GM19035 (cell line): ENCODE data around the gene OR2D2.
"Not testable (repeated sequence)": the region's sequence is repeated elsewhere in the genome, so short reads cannot be mapped to it uniquely, and the experiment has no call there.

ENCODE experiments used
- ATAC-seq: cut with Tn5 transposase; IDR thresholded peaks from one replicate; pipeline ENCODE4 v1.9.1; 2021; ENCODE audit not compliant: unreplicated experiment

The OR2D2 gene

GRCh38 chr11:6892400-6892799 lies at the start of gene OR2D2:
TSS of gene OR2D2 (minus strand) at chr11:6892500. CDS start at chr11:6892500, 0 bp downstream.
- no peak for ATAC-seq

GRCh38 chr11:6941970-6942369 lies 49.7 kb upstream of the OR2D2 start:
- no peak for ATAC-seq

GRCh38 chr11:6932145-6932544 lies 39.8 kb upstream of the OR2D2 start:
- no peak for ATAC-seq

GRCh38 chr11:6931146-6931713 lies 38.9 kb upstream of the OR2D2 start:
- no peak for ATAC-seq

- no peak for ATAC-seq
Observed at GRCh38 chr11:6928916-6929315, 36.6 kb upstream of the OR2D2 start.

- peak; percentile 64 for ATAC-seq
Observed at GRCh38 chr11:6927030-6927617, 34.8 kb upstream of the OR2D2 start.

GRCh38 chr11:6926208-6927029 lies 34.1 kb upstream of the OR2D2 start, which contains the start of gene ZNF215:
TSS of gene ZNF215 (plus strand) at chr11:6926426. CDS start at chr11:6932273, 5,847 bp downstream.
- peak; percentile 69 for ATAC-seq

GRCh38 chr11:6925636-6926207 lies 33.4 kb upstream of the OR2D2 start:
- ATAC-seq, result peak; percentile 19

- ATAC-seq, result no peak
Observed at GRCh38 chr11:6925007-6925577, 32.8 kb upstream of the OR2D2 start.

GRCh38 chr11:6920702-6921101 lies 28.4 kb upstream of the OR2D2 start, which contains the start of gene OR2D3:
TSS of gene OR2D3 (plus strand) at chr11:6921002. CDS start at chr11:6921002, 0 bp downstream.
- no peak for ATAC-seq

- ATAC-seq, result no peak
Observed at GRCh38 chr11:6919698-6920097, 27.4 kb upstream of the OR2D2 start.

- no peak for ATAC-seq
Observed at GRCh38 chr11:6911948-6912347, 19.6 kb upstream of the OR2D2 start.

GRCh38 chr11:6911378-6911777 lies 19.1 kb upstream of the OR2D2 start:
- ATAC-seq, result no peak

- ATAC-seq, result not testable (repeated sequence)
Observed at GRCh38 chr11:6904804-6905203, 12.5 kb upstream of the OR2D2 start.

- ATAC-seq, result no peak
Observed at GRCh38 chr11:6900327-6900999, 8.2 kb upstream of the OR2D2 start.

GRCh38 chr11:6898911-6899310 lies 6.6 kb upstream of the OR2D2 start:
- no peak for ATAC-seq

- ATAC-seq, result peak; percentile 83
Observed at GRCh38 chr11:6895010-6895409, 2.7 kb upstream of the OR2D2 start.

GRCh38 chr11:6894097-6894496 lies 1.8 kb upstream of the OR2D2 start:
- no peak for ATAC-seq

GRCh38 chr11:6889835-6890234 lies 2.5 kb downstream of the OR2D2 start:
- ATAC-seq, result no peak

- no peak for ATAC-seq
Observed at GRCh38 chr11:6888830-6889229, 3.5 kb downstream of the OR2D2 start.

GRCh38 chr11:6887711-6888110 lies 4.6 kb downstream of the OR2D2 start:
- ATAC-seq, result not testable (repeated sequence)
